GM06990 (cell line): ENCODE results near the gene COPA.

Source experiments
- DNase-seq: peaks from one replicate; pipeline ENCODE4 v3.0.0-alpha.2; 2011; ENCODE audit not compliant: insufficient read length; ENCODE audit errors: extremely low read depth
- H3K27me3 ChIP-seq: replicated peaks from 2 replicates; pipeline ENCODE4 v1.6.0; 2011; ENCODE audit warnings: low read length; ENCODE audit not compliant: control insufficient read depth, insufficient read depth
- H3K36me3 ChIP-seq: 2 replicates; pipeline ENCODE4 v1.5.1; 2011; ENCODE audit warnings: low read length; ENCODE audit not compliant: control insufficient read depth, insufficient read depth
- H3K4me3 ChIP-seq: replicated peaks from 2 replicates; pipeline ENCODE4 v1.5.1; 2011; ENCODE audit warnings: low read depth, mild to moderate bottlenecking, control low read depth, low read length
- CTCF ChIP-seq: IDR thresholded peaks from 2 replicates; pipeline ENCODE4 v1.5.1; 2011; ENCODE audit warnings: low read length, control low read depth, mild to moderate bottlenecking, inconsistent platforms; ENCODE audit not compliant: insufficient read depth, poor library complexity, severe bottlenecking

Gene COPA

GRCh38 chr1:160360227-160360695, 17.2 kb upstream of the COPA start:
- no peak for TF ChIP-seq CTCF
- no peak overlapping the region for H3K4me3 ChIP-seq
- no peaks in the 10 kb centered on the region for H3K27me3 ChIP-seq
- peaks cover 30% of the 10 kb centered on the region for H3K36me3 ChIP-seq
- no peak for DNase-seq

GRCh38 chr1:160359559-160360226, 16.6 kb upstream of the COPA start:
- no peak for DNase-seq
- no peak overlapping the region for H3K4me3 ChIP-seq
- H3K27me3 ChIP-seq = no peaks in the 10 kb centered on the region
- peaks cover 32% of the 10 kb centered on the region for H3K36me3 ChIP-seq
- no peak for TF ChIP-seq CTCF

GRCh38 chr1:160358073-160358472, 15.0 kb upstream of the COPA start:
- DNase-seq = no peak

GRCh38 chr1:160357286-160358002, 14.4 kb upstream of the COPA start:
- Histone ChIP-seq H3K36me3 (peaks cover 51% of the 10 kb centered on the region), H3K27me3 (no peaks in the 10 kb centered on the region), H3K4me3 (no peak overlapping the region)
- DNase-seq = no peak
- no peak for TF ChIP-seq CTCF

More at GRCh38 chr1:160358073-160358472, 15.0 kb upstream of the COPA start:
- no peak for TF ChIP-seq CTCF
- Histone ChIP-seq H3K4me3 (no peak overlapping the region), H3K36me3 (peaks cover 45% of the 10 kb centered on the region), H3K27me3 (no peaks in the 10 kb centered on the region)

DNA sequence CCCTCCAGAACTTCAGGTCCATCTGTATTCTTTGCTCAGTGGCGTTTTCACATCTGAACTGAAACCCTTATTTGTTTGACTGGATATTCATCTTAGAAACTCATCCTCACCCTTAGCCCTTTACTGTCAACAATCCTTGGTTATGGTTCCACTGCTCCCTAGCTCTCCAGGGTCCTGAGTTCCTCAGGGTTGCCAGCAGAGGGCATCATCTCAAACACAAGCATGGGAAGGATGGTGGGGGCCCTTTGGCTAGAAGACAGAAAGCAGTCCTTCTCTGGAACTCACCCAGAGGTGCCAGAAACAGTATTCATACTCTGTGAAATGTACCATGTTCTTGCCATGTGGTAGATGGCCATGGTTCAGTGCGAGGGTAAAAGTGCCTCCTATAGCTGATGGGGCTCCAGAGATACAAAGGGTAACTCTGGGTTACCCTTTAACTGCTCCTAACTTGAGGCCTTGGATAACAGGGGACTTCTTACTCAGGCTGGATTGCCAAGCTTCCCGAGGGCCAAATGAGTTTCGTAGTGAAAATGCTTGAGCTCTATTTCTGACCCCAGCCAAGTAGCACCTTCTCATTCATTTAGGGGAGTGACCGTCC, 11.4 kb upstream of the COPA start:
- peak; percentile 63 for TF ChIP-seq CTCF
- Histone ChIP-seq H3K27me3 (no peaks in the 10 kb centered on the region), H3K36me3 (peaks cover 63% of the 10 kb centered on the region)

More for the DNA sequence above, 11.4 kb upstream of the COPA start:
- no peak for DNase-seq
- H3K4me3 ChIP-seq = no peak overlapping the region
